HCT116 (cell line): ENCODE data around the gene NDUFS5. TPM values are rescaled to one million over a fixed set of nuclear protein-coding genes. Genes with fewer than 3 reads are reported as not detected.

Experiments used
- ATAC-seq: fragments of 200-7000 bp; cut with Tn5 transposase; 2 replicates; pipeline ENCODE4 v1.9.1; 2020; ENCODE audit warnings: mild to moderate bottlenecking, moderate library complexity
- BruUV-seq: library from RNA; stranded (reverse); fragments of 400-500 nt; replicated peaks from 2 replicates; lab custom pipeline; 2021; lab: Mats Ljungman, UMichigan
- CTCF ChIA-PET: fragments of 300-600 bp; sonication (Branson Sonifier 250); formaldehyde crosslinking; loops from one replicate; lab custom pipeline; 2021; ENCODE audit warnings: antibody characterized with exemption; lab: Charles Lee
- POLR2A ChIA-PET: fragments of 300-600, 350-600 bp; sonication (Branson Sonifier 250); formaldehyde crosslinking; loops from one replicate; lab custom pipeline; 2021; ENCODE audit warnings: antibody characterized with exemption; lab: Charles Lee
- RAD21 ChIA-PET, 2 experiments: fragments of 300-600 bp; sonication (Branson Sonifier 250); formaldehyde crosslinking; loops; one replicate each; lab custom pipeline; 2023; ENCODE audit warnings: low total read pairs in 2 of 2; ENCODE audit not compliant: uncharacterized antibody in 2 of 2, unreplicated experiment in 2 of 2, low non-redundant PET in 1 of 2; lab: Charles Lee
- DNase-seq: peaks from one replicate; pipeline ENCODE4 v3.0.0-alpha.2; 2010; ENCODE audit warnings: low read depth, low spot score
- H2AFZ ChIP-seq: fragments of 200-600 bp; shearing (Covaris generic), sonication (generic); 2 replicates; pipeline ENCODE4 v1.6.1; 2017; ENCODE audit warnings: low read depth, mixed run types, mixed read lengths, antibody characterized with exemption, low read length; ENCODE audit not compliant: poor library complexity, severe bottlenecking
- H3K27ac ChIP-seq: 2 replicates; pipeline ENCODE4 v1.5.1; 2012; ENCODE audit warnings: low read depth, low read length
- H3K27me3 ChIP-seq: fragments of 200-600 bp; sonication (generic); 2 replicates; pipeline ENCODE4 v1.6.1; 2016; ENCODE audit warnings: mixed run types, low read length, mixed read lengths; ENCODE audit not compliant: insufficient read depth
- H3K36me3 ChIP-seq, 2 experiments: fragments of 200-500 bp in 1 of 2; fragments of 200-600 bp in 1 of 2; sonication (Bioruptor generic) in 1 of 2; sonication (generic) in 1 of 2; 2 replicates each; pipeline versions ENCODE4 v1.5.1 to v1.6.1; 2014 to 2016; ENCODE audit warnings: low read length in 2 of 2, inconsistent platforms in 1 of 2, mixed read lengths in 1 of 2, mixed run types in 1 of 2; ENCODE audit not compliant: insufficient read depth in 2 of 2, control insufficient read depth in 1 of 2
- H3K4me1 ChIP-seq, 2 experiments: fragments of 200-600 bp in 1 of 2; sonication (generic) in 1 of 2; 2 replicates each; pipeline versions ENCODE4 v1.5.1 to v1.6.1; 2012 to 2017; ENCODE audit warnings: low read length in 2 of 2, inconsistent platforms in 1 of 2, mild to moderate bottlenecking in 1 of 2, mixed read lengths in 1 of 2, mixed run types in 1 of 2, moderate library complexity in 1 of 2; ENCODE audit not compliant: insufficient read depth in 2 of 2, control insufficient read depth in 1 of 2
- H3K4me2 ChIP-seq: fragments of 200-600 bp; sonication (generic); 2 replicates; pipeline ENCODE4 v1.6.1; 2017; ENCODE audit warnings: mixed run types, low read length, mixed read lengths
- H3K4me3 ChIP-seq, 2 experiments: fragments of 200-600 bp in 1 of 2; sonication (generic) in 1 of 2; replicated peaks in 1 of 2; 2 replicates each; pipeline ENCODE4 v1.5.1; 2011 to 2016; ENCODE audit warnings: low read length in 2 of 2, control low read depth in 1 of 2, low read depth in 1 of 2, mild to moderate bottlenecking in 1 of 2, mixed read lengths in 1 of 2, mixed run types in 1 of 2
- H3K79me2 ChIP-seq: fragments of 200-600 bp; sonication (generic); 2 replicates; pipeline ENCODE4 v1.6.1; 2017; ENCODE audit warnings: mild to moderate bottlenecking, mixed run types, low read length, moderate library complexity, mixed read lengths; ENCODE audit not compliant: insufficient read depth
- H3K9ac ChIP-seq: fragments of 200-600 bp; sonication (generic); 2 replicates; pipeline ENCODE4 v1.6.1; 2016; ENCODE audit warnings: low read length, mixed read lengths
- H3K9me2 ChIP-seq: fragments of 200-600 bp; sonication (generic), shearing (Covaris generic); 2 replicates; pipeline ENCODE4 v1.6.1; 2017; ENCODE audit warnings: mixed run types, mild to moderate bottlenecking, moderate library complexity; ENCODE audit not compliant: insufficient read depth
- H3K9me3 ChIP-seq, 2 experiments: fragments of 200-500 bp in 1 of 2; fragments of 200-600 bp in 1 of 2; sonication (Bioruptor generic) in 1 of 2; sonication (generic) in 1 of 2; 2 replicates each; pipeline ENCODE4 v1.6.1; 2014 to 2017; ENCODE audit warnings: low read length in 2 of 2, mixed read lengths in 2 of 2, inconsistent platforms in 1 of 2, low read depth in 1 of 2, mild to moderate bottlenecking in 1 of 2, mixed run types in 1 of 2, moderate library complexity in 1 of 2; ENCODE audit not compliant: control insufficient read depth in 1 of 2, insufficient read depth in 1 of 2
- H4K20me1 ChIP-seq: fragments of 200-600 bp; sonication (generic), shearing (Covaris generic); 2 replicates; pipeline ENCODE4 v1.6.1; 2017; ENCODE audit warnings: mixed run types, mild to moderate bottlenecking, moderate library complexity; ENCODE audit not compliant: insufficient read depth
- CBX3 ChIP-seq: IDR thresholded peaks from 2 replicates; pipeline ENCODE4 v1.6.1; 2012; ENCODE audit warnings: low read depth
- EGR1 ChIP-seq: IDR thresholded peaks from 2 replicates; pipeline ENCODE4 v1.6.1; 2012; ENCODE audit warnings: low read depth
- REST ChIP-seq: IDR thresholded peaks from 2 replicates; pipeline ENCODE4 v1.6.1; 2012; ENCODE audit warnings: low read depth
- TCF7L2 ChIP-seq: IDR thresholded peaks from 2 replicates; pipeline ENCODE4 v1.7.0; 2011; ENCODE audit warnings: borderline replicate concordance, inconsistent platforms; ENCODE audit not compliant: insufficient read depth, insufficient read length; ENCODE audit errors: extremely low read depth
- YY1 ChIP-seq: IDR thresholded peaks from 2 replicates; pipeline ENCODE4 v1.6.1; 2011; ENCODE audit warnings: low read length, low read depth, moderate library complexity, mild to moderate bottlenecking; ENCODE audit not compliant: insufficient replicate concordance; ENCODE audit errors: extremely low read depth
- intact Hi-C: fragments of 100-400 bp; cut with micrococcal nuclease; formaldehyde crosslinking; loops from 2 replicates; pipeline ENCODE4 v1.10.0; 2022
- total RNA-seq: library from RNA; stranded (reverse); gene quantifications from one replicate; pipeline ENCODE4 v1.2.1, GENCODE V29; 2021; ENCODE audit not compliant: unreplicated experiment

The NDUFS5 gene
- total RNA-seq, 1 experiment from 2014 or later, result 263 TPM

GRCh38 chr1:39001516-39002421, 24.4 kb upstream of the NDUFS5 start:
- Histone ChIP-seq H3K4me3 (no peak overlapping the region), H3K4me2 (no peak overlapping the region), H3K27ac (no peak overlapping the region), H3K27me3 (no peaks in the 10 kb centered on the region), H3K4me1 (no peaks in the 10 kb centered on the region), H4K20me1 (peaks cover 12% of the 10 kb centered on the region; the same call in 1 of the 2 replicates), H3K9me2 (no peaks in the 10 kb centered on the region), H3K79me2 (peaks cover 62% of the 10 kb centered on the region)
- ATAC-seq (no peak), DNase-seq (no peak)
- ChIA-PET CTCF (no interaction called here), RAD21 (no interaction called here)
- no TSS peak for BruUV-seq
- intact Hi-C loops, result no loop called here
- no peak for TF ChIP-seq YY1
- no peak for TF ChIP-seq REST
- TF ChIP-seq CBX3, result no peak
- TF ChIP-seq TCF7L2, result no peak
- TF ChIP-seq EGR1, result no peak
- TF ChIP-seq, all 23 proteins: peak for 0
- no peaks in the 10 kb centered on the region for H3K9me3 ChIP-seq
- POLR2A ChIA-PET, result no interaction called here
- H2AFZ ChIP-seq, result no peak overlapping the region
- H3K9ac ChIP-seq, result no peak overlapping the region
- H3K36me3 ChIP-seq, result peaks cover 57 to 72% of the 10 kb centered on the region in 2 experiments
